Measurements from ENCODE around the gene TRPT1. TPM values are rescaled to one million over a fixed set of nuclear protein-coding genes. Genes with fewer than 3 reads are reported as not detected.

TRPT1 gene
- total and polyA plus RNA-seq, 2 donors from 2014 or later: 39.2 to 103 TPM

DNA sequence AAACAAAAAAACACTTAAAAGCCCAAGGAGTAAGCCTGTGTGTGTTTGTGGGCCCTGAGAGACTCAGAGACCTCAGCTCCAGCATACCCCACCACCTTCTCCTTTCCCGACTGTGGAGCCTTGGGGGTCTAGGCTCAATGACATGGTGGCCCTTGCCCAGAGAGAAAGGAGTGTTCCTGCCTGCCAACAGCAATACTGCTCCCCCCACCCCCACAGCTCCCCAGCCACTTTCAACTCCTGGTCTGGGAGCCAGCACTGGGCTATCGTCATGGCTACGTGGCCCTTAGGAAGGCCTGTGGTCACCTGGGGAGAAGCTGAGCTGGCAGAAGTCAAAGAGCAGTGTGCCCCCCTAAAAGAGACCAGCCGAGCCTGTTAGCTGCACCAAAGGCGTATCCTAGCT lies 18.1 kb upstream of the TRPT1 start:
- FAIRE-seq (no peak), DNase-seq (no peak)
- peaks cover 0 to 9% (median 4%) of the 10 kb centered on the region in 3 donors for H3K36me3 ChIP-seq (ENCODE audit: control insufficient read depth in 2 of 3, insufficient read depth in 3 of 3, low read length in 3 of 3)
- H3K9me3 ChIP-seq (ENCODE audit: control insufficient read depth in 2 of 3, insufficient read depth in 1 of 3, low read length in 3 of 3): no peaks in the 10 kb centered on the region
- no peak overlapping the region for H3K9ac ChIP-seq (ENCODE audit: low read length in 3 of 3)
- H3K27me3 ChIP-seq (ENCODE audit: control insufficient read depth, insufficient read depth, low read length): no peaks in the 10 kb centered on the region
- H3K27ac ChIP-seq (ENCODE audit: low read depth in 2 of 2, low read length in 2 of 2): no peak overlapping the region
- intact Hi-C loops (cut with DNase I): no loop called here
- peaks cover 0 to 40% (median 12%) of the 10 kb centered on the region in 3 donors for H3K4me1 ChIP-seq (ENCODE audit: control insufficient read depth in 2 of 3, insufficient read depth in 2 of 3, low read depth in 1 of 3, low read length in 3 of 3)
- TF ChIP-seq, protein P1, sequence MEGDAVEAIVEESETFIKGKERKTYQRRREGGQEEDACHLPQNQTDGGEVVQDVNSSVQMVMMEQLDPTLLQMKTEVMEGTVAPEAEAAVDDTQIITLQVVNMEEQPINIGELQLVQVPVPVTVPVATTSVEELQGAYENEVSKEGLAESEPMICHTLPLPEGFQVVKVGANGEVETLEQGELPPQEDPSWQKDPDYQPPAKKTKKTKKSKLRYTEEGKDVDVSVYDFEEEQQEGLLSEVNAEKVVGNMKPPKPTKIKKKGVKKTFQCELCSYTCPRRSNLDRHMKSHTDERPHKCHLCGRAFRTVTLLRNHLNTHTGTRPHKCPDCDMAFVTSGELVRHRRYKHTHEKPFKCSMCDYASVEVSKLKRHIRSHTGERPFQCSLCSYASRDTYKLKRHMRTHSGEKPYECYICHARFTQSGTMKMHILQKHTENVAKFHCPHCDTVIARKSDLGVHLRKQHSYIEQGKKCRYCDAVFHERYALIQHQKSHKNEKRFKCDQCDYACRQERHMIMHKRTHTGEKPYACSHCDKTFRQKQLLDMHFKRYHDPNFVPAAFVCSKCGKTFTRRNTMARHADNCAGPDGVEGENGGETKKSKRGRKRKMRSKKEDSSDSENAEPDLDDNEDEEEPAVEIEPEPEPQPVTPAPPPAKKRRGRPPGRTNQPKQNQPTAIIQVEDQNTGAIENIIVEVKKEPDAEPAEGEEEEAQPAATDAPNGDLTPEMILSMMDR (IDR thresholded peaks at IDR 0.05; ENCODE audit: borderline replicate concordance, extremely low read depth, insufficient read depth): no peak
- no peak overlapping the region for H3K4me3 ChIP-seq (ENCODE audit: low read length in 3 of 3)

DNA sequence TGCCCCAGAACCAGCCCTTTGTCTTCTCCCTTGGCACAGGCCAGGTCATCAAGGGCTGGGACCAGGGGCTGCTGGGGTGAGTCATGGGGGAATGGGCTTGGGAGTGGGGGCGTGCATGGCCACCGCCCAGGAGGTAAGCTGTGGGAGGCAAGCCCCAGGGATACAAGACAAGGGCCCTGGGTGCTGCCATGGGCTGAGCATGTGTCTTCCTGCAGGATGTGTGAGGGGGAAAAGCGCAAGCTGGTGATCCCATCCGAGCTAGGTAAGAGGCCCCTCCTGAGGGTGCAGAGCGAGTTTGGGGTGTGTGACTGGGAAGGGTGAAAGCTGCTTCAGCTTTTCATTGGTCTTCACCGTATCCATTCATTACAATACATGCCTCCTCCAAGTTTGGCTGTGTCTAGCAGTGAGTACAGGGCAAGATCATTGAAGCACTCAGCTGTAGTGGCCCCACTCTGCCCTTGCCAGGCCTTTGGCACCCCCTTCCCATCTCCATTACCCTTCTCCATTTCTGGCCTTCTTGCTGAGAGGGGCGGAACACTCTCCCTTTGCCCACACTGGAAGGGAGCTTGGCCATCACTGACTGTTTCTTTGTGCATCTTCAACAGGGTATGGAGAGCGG lies 17.4 kb upstream of the TRPT1 start:
- Histone ChIP-seq H3K27me3 (ENCODE audit: control insufficient read depth, insufficient read depth, low read length) (no peaks in the 10 kb centered on the region), H3K27ac (ENCODE audit: low read depth in 2 of 2, low read length in 2 of 2) (no peak overlapping the region)

DNA sequence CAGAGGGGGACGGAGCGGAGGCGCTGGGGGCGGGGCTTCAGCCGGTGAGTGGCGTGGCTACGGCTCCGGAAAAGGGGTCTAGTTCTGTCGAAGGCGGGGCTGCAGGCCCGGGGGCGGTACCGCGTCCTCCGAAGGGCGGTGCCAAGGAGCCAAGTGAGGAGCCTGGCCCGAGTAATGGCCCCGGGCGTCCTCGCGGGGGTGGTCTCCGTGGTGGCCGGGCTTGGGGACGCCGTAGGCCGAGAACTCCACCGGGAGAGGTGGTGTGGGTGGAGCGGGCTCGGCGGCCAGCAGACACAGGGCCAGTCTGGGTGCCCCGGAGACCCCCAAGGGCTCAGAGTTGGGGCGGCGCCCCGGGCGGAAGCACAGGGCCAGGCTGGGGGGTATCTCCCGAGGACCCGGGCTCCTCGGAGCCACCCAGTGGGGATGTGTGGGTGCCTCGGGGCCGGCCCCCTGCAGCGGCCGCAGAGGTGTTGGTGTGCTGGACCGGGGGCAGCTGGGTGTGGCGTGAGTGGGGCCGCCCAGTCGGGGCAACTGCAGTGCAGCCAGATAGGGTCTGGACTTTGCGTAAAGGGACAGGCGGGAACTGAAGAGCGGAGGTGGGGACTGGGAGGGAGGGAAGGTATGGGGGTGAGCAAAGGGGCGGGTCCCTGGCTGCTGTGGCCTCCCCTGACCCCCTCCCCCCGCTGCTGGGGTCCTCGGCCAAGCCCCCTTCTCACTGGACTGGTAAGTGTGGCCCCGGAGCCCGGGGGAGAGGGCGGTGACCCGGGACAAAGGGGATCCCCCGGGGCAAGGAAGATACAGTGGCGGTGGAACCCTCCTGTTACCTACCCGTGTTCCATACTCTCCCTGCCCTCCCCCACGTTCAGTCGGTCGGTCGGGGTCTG lies 15.7 kb upstream of the TRPT1 start:
- TF ChIP-seq, protein P1 (IDR thresholded peaks at IDR 0.05; ENCODE audit: borderline replicate concordance, extremely low read depth, insufficient read depth): peak; percentile 12
- H3K4me3 ChIP-seq (ENCODE audit: low read length in 3 of 3): peak overlapping the region; percentile 48 to 91 (median 63)
- intact Hi-C loops (cut with DNase I): no loop called here
- H3K4me1 ChIP-seq (ENCODE audit: control insufficient read depth in 2 of 3, insufficient read depth in 2 of 3, low read depth in 1 of 3, low read length in 3 of 3): peaks cover 0 to 39% (median 23%) of the 10 kb centered on the region in 3 donors
- H3K27me3 ChIP-seq (ENCODE audit: control insufficient read depth, insufficient read depth, low read length): no peaks in the 10 kb centered on the region
- peak in 3 of 5 donors; percentile 72 to 94 (median 92) for DNase-seq
- FAIRE-seq: peak; percentile 72
- no peaks in the 10 kb centered on the region for H3K9me3 ChIP-seq (ENCODE audit: control insufficient read depth in 2 of 3, insufficient read depth in 1 of 3, low read length in 3 of 3)
- peaks cover 0 to 18% (median 12%) of the 10 kb centered on the region in 3 donors for H3K36me3 ChIP-seq (ENCODE audit: control insufficient read depth in 2 of 3, insufficient read depth in 3 of 3, low read length in 3 of 3)
- peak overlapping the region; percentile 20 to 80 (median 69) for H3K9ac ChIP-seq (ENCODE audit: low read length in 3 of 3)
- peak overlapping the region; percentile 100 for H3K27ac ChIP-seq (ENCODE audit: low read depth in 2 of 2, low read length in 2 of 2)

More for the DNA sequence above, 17.4 kb upstream of the TRPT1 start:
- intact Hi-C loops (cut with DNase I): no loop called here
- FAIRE-seq: no peak
- Histone ChIP-seq H3K9ac (ENCODE audit: low read length in 3 of 3) (peak overlapping the region in 1 of 3 donors; percentile 12), H3K4me1 (ENCODE audit: control insufficient read depth in 2 of 3, insufficient read depth in 2 of 3, low read depth in 1 of 3, low read length in 3 of 3) (peaks cover 0 to 40% (median 15%) of the 10 kb centered on the region in 3 donors), H3K4me3 (ENCODE audit: low read length in 3 of 3) (no peak overlapping the region), H3K36me3 (ENCODE audit: control insufficient read depth in 2 of 3, insufficient read depth in 3 of 3, low read length in 3 of 3) (peaks cover 0 to 10% (median 7%) of the 10 kb centered on the region in 3 donors), H3K9me3 (ENCODE audit: control insufficient read depth in 2 of 3, insufficient read depth in 1 of 3, low read length in 3 of 3) (no peaks in the 10 kb centered on the region)
- DNase-seq: no peak
- TF ChIP-seq, protein P1 (IDR thresholded peaks at IDR 0.05; ENCODE audit: borderline replicate concordance, extremely low read depth, insufficient read depth): no peak
